Mucosa of descending colon (tissue), 3 donors: ENCODE data around the gene SRMS. TPM values are rescaled to one million over a fixed set of nuclear protein-coding genes. Genes with fewer than 3 reads are reported as not detected.
A peak's percentile ranks its signal among the peaks of the same experiment; 100 is the strongest.

Experiments
- ATAC-seq: fragments of 200-7000 bp; cut with Tn5 transposase; one replicate; pipeline ENCODE4 v1.9.1; 2020; ENCODE audit warnings: mild to moderate bottlenecking, moderate library complexity
- DNase-seq, 3 donors: peaks; one replicate each; pipeline ENCODE4 v3.0.0-alpha.2; 2020
- H3K36me3 ChIP-seq: fragments of 200-600 bp; one replicate; pipeline ENCODE4 v1.8.0; 2021; ENCODE audit warnings: low read depth, mild to moderate bottlenecking
- H3K4me1 ChIP-seq: fragments of 200-600 bp; one replicate; pipeline ENCODE4 v1.8.0; 2021; ENCODE audit warnings: low read depth, mild to moderate bottlenecking
- H3K4me3 ChIP-seq: fragments of 200-600 bp; one replicate; pipeline ENCODE4 v1.8.0; 2021; ENCODE audit warnings: mild to moderate bottlenecking
- H3K9me3 ChIP-seq: fragments of 200-600 bp; one replicate; pipeline ENCODE4 v1.8.0; 2021; ENCODE audit warnings: mild to moderate bottlenecking
- CTCF ChIP-seq: fragments of 200-600 bp; IDR thresholded peaks from one replicate; pipeline ENCODE4 v1.8.0; 2022; ENCODE audit warnings: antibody characterized with exemption, mild to moderate bottlenecking
- intact Hi-C, 2 donors: fragments of 100-400 bp; cut with DNase I in 1 of 2; cut with micrococcal nuclease in 1 of 2; formaldehyde crosslinking; loops; one replicate each; pipeline versions ENCODE4 v1.11.0 to v1.11.1; 2022; cut with DNase I, micrococcal nuclease
- total RNA-seq, 3 donors: library from RNA; stranded (reverse); fragmentation: NEBNext Ultra II Directional in 2 of 3; extraction: Animal tissue kit (Norgen Biotek cat#: 25700) in 2 of 3; gene quantifications; one replicate each; pipeline versions ENCODE4 v1.2.1 to v1.2.4, GENCODE V29; 2021 to 2023
- donor health status: DM: no; HTN: no; CAD: no; lungs with moderate emphysema.
- donor health status: DM: no; HTN: no; CAD: no.
- donor health status: DM: no; HTN: yes; CAD: no.

The SRMS gene
- total RNA-seq, 3 donors from 2014 or later, result 0.25 to 0.52 (median 0.27) TPM

GRCh38 chr20:63552481-63553249 is 5.1 kb upstream of the SRMS start:
- no peaks in the 10 kb centered on the region for H3K4me1 ChIP-seq
- no peak for TF ChIP-seq CTCF
- no peaks in the 10 kb centered on the region for H3K9me3 ChIP-seq
- H3K4me3 ChIP-seq, result no peak overlapping the region
- DNase-seq (no peak), ATAC-seq (peak; percentile 18)
- H3K36me3 ChIP-seq, result no peaks in the 10 kb centered on the region
- intact Hi-C loops, result no loop called here

DNA sequence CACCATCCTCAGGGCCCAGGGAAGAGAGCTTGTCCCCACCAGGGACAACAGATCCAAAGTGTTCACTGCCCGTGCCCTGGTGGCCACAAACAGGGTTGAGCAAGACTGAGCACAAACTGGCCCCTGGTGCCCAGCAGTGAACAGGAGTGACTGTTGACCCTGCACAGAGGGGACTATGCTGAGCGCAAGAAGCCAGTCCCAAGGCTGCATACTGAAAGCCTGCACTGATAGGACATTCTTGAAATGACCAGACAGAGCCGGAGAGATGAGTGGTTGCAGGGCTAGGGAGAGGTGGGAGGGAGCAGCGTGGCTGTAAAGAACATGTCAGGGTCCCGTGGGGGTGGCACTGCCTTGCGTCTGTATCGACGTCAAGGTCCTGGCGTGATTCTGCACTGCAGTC is 3.5 kb upstream of the SRMS start:
- Histone ChIP-seq H3K36me3 (no peaks in the 10 kb centered on the region), H3K4me1 (peaks cover 13% of the 10 kb centered on the region), H3K4me3 (no peak overlapping the region), H3K9me3 (no peaks in the 10 kb centered on the region)
- intact Hi-C loops, result no loop called here
- no peak for TF ChIP-seq CTCF
- no peak for ATAC-seq
- DNase-seq, result no peak

DNA sequence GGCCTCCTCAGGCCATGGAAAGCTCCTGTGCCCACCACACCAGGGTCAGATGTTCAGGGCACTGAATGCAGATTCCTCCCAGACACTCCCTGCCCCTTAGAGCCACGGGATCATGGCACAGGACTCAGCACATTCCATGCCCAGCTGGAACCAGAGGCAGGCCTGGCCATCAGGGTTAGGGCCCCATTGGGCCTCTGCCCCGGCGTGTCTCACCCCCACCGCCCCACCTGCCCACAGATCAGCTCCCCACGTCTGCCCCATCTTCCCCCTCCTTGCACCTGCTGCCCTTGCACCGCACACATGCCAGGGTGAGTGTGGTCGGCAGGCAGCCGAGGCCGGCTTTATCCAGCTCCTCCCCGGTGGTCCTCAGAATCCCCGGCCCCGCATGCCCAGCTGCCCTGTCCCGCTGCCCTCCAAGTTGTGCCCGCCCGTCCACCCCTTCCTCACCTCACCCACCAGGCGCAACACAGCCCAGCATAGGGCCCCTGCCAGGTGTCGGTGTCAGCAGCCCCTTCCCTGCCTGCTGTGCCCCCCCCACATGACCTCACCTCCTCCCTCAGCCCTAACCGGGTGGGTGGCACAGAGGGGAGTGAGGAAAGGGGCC is 2.2 kb upstream of the SRMS start:
- Histone ChIP-seq H3K36me3 (no peaks in the 10 kb centered on the region), H3K9me3 (no peaks in the 10 kb centered on the region), H3K4me1 (peaks cover 24% of the 10 kb centered on the region), H3K4me3 (no peak overlapping the region)
- ATAC-seq, result no peak
- intact Hi-C loops, result no loop called here
- DNase-seq, result no peak
- TF ChIP-seq CTCF, result no peak

DNA sequence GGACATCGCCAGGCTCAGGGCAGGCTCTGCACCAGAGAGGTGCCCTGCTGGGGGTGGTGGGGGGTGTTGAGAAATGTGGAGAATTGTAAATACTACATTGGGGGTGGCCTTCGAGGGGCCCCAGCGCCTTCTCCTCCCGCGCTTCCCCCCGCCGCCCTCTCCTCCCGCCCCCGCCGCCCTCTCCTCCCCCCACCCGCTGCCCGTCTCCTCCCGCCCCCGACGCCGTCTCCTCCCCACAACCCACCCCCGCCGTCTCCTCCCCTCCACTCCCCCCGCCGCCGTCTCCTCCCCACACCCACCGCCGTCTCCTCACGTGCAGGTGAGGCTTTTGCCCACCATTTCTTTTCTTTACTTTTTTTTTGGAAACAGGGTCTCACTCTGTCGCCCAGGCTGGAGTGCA is 1.5 kb upstream of the SRMS start:
- ATAC-seq, result no peak

GRCh38 chr20:63548542-63548941 is 993 bp upstream of the SRMS start:
- H3K9me3 ChIP-seq, result no peaks in the 10 kb centered on the region
- no peak for ATAC-seq
- peaks cover 33% of the 10 kb centered on the region for H3K4me1 ChIP-seq
- H3K4me3 ChIP-seq, result no peak overlapping the region
- no peaks in the 10 kb centered on the region for H3K36me3 ChIP-seq
- DNase-seq, result no peak
- TF ChIP-seq CTCF, result no peak
- intact Hi-C loops, result no loop called here

More for the DNA sequence above, 1.5 kb upstream of the SRMS start:
- TF ChIP-seq CTCF, result no peak
- Histone ChIP-seq H3K9me3 (no peaks in the 10 kb centered on the region), H3K36me3 (no peaks in the 10 kb centered on the region), H3K4me1 (peaks cover 32% of the 10 kb centered on the region), H3K4me3 (no peak overlapping the region)
- DNase-seq, result no peak
- intact Hi-C loops, result no loop called here
